IPS-15b (cell line): Measurements from ENCODE around the gene RBM10.

Experiments used
- H3K27me3 ChIP-seq: one replicate; pipeline ENCODE4 v1.6.1; 2013; ENCODE audit warnings: low read length; ENCODE audit not compliant: control insufficient read depth, insufficient read depth
- H3K36me3 ChIP-seq: one replicate; pipeline ENCODE4 v1.6.1; 2013; ENCODE audit warnings: low read length; ENCODE audit not compliant: control insufficient read depth, insufficient read depth
- H3K4me1 ChIP-seq: one replicate; pipeline ENCODE4 v1.6.1; 2013; ENCODE audit warnings: mild to moderate bottlenecking, low read length; ENCODE audit not compliant: control insufficient read depth, insufficient read depth
- H3K4me3 ChIP-seq: one replicate; pipeline ENCODE4 v1.5.1; 2013; ENCODE audit warnings: low read depth, low read length
- H3K9ac ChIP-seq: one replicate; pipeline ENCODE4 v1.6.1; 2013; ENCODE audit warnings: low read depth, mild to moderate bottlenecking, low read length
- H3K9me3 ChIP-seq: one replicate; pipeline ENCODE4 v1.6.1; 2013; ENCODE audit warnings: mild to moderate bottlenecking, low read length; ENCODE audit not compliant: control insufficient read depth, insufficient read depth

Gene RBM10

DNA sequence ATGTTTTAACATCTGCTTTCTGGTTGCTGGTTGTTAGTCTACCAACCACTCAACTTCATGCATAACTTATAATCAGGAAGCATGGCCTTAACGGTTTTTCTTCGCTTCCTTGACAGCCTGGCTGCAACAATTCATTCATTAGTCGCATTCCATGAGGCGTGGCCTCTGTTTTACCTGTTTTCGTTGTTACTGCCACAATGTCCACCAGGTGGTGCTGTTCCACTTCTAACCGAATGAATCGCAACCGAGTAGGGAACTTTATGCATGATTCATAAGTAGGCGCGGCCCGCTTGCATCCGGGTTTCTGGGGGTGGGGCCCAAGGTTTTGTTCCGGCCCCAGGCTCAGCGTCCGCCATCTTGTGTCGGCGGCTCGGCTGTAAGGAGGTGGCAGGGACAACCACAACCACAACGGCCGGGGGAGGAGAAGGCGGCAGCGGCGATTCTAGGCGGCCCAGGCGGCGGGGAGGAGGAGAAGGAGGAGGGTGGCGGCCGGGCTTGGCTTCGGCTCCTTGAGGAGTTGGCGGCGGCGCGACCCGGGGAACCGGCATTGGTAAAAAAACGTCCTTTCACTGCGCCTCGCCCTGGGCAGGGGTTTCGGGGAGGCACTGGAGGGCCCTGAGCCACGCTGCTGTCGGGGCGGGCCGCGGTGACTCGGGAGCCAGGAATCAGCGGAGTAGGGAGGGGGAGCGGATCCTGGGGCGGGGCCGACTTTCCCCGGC, 48.6 kb downstream of the RBM10 start, which contains the start of gene UBA1:
UBA1 (plus strand) TSS at position 355 of the 719 bp plus-strand sequence. CDS start 4,974 bp downstream, outside the sequence.
- peak within 1 kb of the TSS; percentile 94 for H3K9ac ChIP-seq
- peaks cover 24% of the 10 kb centered on the region for H3K36me3 ChIP-seq
- H3K4me1 ChIP-seq = peaks cover 18% of the 10 kb centered on the region
- no peaks in the 10 kb centered on the region for H3K9me3 ChIP-seq
- H3K27me3 ChIP-seq = peaks cover 5% of the 10 kb centered on the region
- H3K4me3 ChIP-seq = peak within 1 kb of the TSS; percentile 96

DNA sequence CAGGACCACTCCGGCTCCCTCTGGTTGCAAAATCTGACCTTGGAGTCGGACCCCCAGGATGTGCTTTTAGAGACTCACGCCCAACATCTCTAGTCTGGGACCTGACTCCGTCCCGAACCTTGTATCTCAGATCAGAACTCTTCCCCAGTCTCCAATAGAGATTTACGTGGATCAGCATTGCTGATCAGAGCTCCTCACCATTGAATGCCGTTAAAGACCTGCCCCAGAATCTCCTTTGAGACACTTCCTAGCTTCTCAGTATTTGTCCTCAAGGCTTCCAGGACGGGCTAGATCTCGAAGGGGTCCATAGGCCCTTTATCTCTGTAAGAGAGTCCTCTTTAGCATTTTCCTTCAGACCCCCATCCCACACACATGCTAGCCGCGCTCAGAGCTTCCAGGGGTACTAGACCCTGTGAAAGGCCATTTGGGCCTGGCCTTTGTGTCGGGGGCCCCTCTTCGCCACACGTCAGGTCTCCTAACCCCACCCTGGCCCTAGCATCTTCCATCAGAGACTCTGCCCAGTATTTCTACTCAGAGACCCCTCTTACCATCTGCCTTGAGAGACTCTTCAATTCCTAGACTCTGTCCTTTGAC, 49.3 kb downstream of the RBM10 start:
- H3K4me1 ChIP-seq = peaks cover 18% of the 10 kb centered on the region
- H3K9me3 ChIP-seq = no peaks in the 10 kb centered on the region
- peaks cover 5% of the 10 kb centered on the region for H3K27me3 ChIP-seq
- peak overlapping the region; percentile 96 for H3K4me3 ChIP-seq
- H3K36me3 ChIP-seq = peaks cover 30% of the 10 kb centered on the region
- peak overlapping the region; percentile 94 for H3K9ac ChIP-seq

DNA sequence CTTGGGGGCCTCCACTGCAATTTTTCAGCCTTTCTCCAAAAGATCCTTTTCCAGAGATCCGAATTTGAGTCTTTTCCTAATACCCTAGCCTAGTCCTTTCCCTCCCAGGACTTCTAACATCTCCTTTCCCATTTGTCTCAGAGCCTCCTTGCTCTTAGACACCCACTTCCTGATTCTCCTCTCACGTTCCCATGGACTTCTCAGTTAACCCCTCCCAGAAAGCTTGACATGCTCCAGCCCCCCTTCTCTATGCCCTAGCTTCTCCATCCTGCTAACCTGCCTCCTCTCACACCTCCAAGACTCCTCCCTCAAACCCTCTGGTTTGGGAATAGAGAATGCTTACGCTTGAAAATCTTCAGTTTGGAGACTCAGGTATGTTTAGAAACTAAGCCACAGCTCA, 51.1 kb downstream of the RBM10 start:
- H3K4me1 ChIP-seq = peaks cover 16% of the 10 kb centered on the region
- peak overlapping the region; percentile 41 for H3K9ac ChIP-seq
- H3K4me3 ChIP-seq = peak overlapping the region; percentile 32
- H3K27me3 ChIP-seq = peaks cover 5% of the 10 kb centered on the region
- peaks cover 47% of the 10 kb centered on the region for H3K36me3 ChIP-seq
- no peaks in the 10 kb centered on the region for H3K9me3 ChIP-seq

DNA sequence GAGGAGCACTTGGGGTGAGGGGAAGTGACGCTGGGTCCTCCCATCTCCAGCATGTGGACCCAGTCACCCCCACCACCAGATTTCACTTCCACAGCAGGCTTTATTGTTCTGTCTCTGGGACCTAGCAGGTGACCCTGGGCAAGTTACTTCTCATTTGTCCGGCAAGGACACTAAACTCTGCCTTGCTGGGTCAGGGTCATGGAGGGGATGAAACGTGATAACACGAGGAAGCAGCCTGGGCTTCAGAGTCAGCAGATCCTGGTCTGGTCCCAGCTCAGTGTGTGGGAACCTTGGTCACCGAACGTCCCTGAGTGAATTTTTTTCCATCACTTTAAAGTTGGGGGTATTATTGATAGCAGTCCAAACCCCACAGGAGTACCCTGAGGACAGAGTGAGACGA, 52.5 kb downstream of the RBM10 start:
- H3K4me3 ChIP-seq = peak overlapping the region; percentile 18
- no peak overlapping the region for H3K9ac ChIP-seq
- H3K9me3 ChIP-seq = no peaks in the 10 kb centered on the region
- peaks cover 13% of the 10 kb centered on the region for H3K4me1 ChIP-seq
- no peaks in the 10 kb centered on the region for H3K27me3 ChIP-seq
- peaks cover 61% of the 10 kb centered on the region for H3K36me3 ChIP-seq

DNA sequence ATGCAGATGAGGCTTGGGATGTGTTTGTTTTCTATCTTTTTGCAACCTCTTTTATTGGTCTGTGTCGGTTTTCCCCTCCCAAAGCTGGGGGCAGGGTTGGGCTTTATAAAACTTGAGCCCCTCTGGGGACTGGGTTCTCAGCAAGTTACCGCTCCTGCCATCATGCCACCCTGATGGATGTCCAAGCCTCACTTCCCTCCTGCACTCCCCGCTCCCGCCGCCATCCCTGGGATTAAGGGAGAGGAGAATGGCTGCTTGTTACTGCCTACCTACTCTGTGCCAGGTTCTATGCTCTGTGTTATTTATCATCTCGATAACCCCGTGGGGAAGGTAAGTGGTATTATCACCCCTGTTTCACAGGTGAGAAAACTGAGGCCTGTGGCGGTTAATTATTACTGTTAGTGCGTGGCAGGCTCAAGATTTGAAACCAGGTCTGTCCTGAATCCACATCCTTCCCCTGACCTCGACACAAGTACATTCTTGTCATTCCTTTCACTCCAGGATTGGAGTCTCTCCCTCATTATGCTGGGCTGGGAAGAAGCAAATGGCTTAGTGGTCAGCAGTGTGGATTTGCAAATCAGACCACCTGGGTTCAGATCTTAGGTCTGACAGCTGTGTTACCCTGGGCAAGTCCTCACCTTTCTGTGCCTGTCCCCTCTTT, 53.1 kb downstream of the RBM10 start:
- Histone ChIP-seq H3K36me3 (peaks cover 67% of the 10 kb centered on the region), H3K9ac (no peak overlapping the region), H3K4me1 (peaks cover 9% of the 10 kb centered on the region), H3K4me3 (peak overlapping the region; percentile 3), H3K9me3 (no peaks in the 10 kb centered on the region), H3K27me3 (no peaks in the 10 kb centered on the region)

DNA sequence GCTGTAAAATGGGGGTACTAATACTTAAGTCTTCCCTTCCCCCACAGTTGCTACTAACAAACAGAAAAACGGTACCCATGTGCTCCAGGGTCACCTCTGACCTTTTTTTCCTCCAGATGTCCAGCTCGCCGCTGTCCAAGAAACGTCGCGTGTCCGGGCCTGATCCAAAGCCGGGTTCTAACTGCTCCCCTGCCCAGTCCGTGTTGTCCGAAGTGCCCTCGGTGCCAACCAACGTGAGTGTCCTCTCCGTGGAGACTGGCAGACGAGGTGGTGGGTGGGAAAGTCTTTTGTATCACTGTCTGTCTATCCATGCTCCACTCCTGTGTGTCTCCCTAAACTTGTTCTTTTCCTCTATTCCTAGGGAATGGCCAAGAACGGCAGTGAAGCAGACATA, 53.7 kb downstream of the RBM10 start:
- Histone ChIP-seq H3K9ac (no peak overlapping the region), H3K9me3 (no peaks in the 10 kb centered on the region), H3K4me1 (peaks cover 9% of the 10 kb centered on the region)

DNA sequence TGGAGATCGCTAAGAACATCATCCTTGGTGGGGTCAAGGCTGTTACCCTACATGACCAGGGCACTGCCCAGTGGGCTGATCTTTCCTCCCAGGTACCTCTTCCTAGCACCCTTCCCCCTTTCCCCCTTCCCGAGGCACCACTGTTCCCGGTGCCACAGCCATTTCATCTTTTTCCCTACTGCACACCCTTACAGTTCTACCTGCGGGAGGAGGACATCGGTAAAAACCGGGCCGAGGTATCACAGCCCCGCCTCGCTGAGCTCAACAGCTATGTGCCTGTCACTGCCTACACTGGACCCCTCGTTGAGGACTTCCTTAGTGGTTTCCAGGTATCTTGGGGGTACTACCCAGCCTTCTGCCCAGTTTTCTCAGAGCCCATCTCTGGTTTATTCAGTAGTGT, 54.3 kb downstream of the RBM10 start:
- Histone ChIP-seq H3K9me3 (no peaks in the 10 kb centered on the region), H3K36me3 (peaks cover 78% of the 10 kb centered on the region), H3K9ac (no peak overlapping the region)

More for the DNA sequence above, 53.7 kb downstream of the RBM10 start:
- no peak overlapping the region for H3K4me3 ChIP-seq
- H3K36me3 ChIP-seq = peaks cover 73% of the 10 kb centered on the region
- no peaks in the 10 kb centered on the region for H3K27me3 ChIP-seq

DNA sequence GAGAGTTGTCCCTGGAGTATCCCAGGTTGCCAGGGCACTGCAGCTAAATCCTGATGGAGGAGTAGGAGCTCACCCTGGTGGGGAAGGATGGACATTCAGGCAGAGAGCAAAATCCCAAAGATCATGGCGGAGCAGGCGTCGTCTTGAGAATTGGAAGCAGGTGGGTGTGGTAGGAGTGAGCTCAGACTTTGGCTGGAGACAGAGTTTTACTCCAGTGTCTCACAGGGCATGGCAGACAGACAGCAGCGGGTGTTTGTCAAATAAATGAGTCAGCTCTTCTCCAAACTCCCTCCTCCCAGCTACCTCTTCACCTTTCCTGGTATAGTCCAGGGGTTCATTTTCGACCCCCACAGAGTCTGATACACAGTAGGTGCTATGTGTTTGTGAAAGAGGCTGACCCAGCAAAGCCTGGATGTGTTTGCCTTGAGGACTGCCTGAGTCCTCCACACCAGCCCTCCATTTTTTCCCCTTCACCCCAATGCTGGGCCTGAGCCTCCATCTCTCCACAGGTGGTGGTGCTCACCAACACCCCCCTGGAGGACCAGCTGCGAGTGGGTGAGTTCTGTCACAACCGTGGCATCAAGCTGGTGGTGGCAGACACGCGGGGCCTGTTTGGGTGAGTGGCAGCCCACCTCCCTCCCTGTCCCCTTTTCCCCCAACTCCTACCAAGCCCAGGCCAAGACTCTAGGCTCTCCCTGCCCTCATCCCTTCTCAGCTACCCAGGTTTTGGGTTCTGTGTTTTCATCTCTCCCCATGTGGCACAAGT, 55.5 kb downstream of the RBM10 start:
- peaks cover 8% of the 10 kb centered on the region for H3K4me1 ChIP-seq
- H3K36me3 ChIP-seq = peaks cover 86% of the 10 kb centered on the region
- no peaks in the 10 kb centered on the region for H3K9me3 ChIP-seq
- H3K4me3 ChIP-seq = no peak overlapping the region
- no peak overlapping the region for H3K9ac ChIP-seq
- no peaks in the 10 kb centered on the region for H3K27me3 ChIP-seq

More for the DNA sequence above, 54.3 kb downstream of the RBM10 start:
- Histone ChIP-seq H3K4me1 (peaks cover 9% of the 10 kb centered on the region), H3K27me3 (no peaks in the 10 kb centered on the region), H3K4me3 (no peak overlapping the region)

DNA sequence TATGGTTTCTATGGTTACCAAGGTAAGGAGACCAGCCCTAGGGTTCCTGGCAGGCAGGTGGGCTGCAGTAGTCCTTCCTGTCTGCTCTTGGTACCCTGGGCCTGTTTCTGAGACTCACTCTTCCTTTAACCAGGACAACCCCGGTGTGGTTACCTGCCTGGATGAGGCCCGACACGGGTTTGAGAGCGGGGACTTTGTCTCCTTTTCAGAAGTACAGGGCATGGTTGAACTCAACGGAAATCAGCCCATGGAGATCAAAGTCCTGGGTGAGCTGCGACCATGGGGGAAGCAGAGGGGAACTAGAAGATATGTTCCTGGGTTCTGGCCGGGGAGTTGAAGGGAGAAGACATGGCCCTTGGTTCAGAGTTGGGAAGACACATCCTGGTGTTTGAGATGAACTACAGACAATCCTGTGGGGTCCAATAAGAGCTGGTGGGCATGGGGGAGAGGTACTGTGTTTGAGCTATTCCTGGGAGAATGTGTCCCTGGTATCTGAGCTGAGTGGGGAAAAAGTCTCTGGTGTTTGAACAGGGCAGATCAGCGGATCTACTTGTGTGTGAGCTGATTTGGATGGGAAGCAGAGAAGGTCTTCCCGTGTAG, 56.4 kb downstream of the RBM10 start:
- Histone ChIP-seq H3K4me3 (no peak overlapping the region), H3K9ac (no peak overlapping the region), H3K36me3 (peaks cover 93% of the 10 kb centered on the region), H3K27me3 (no peaks in the 10 kb centered on the region), H3K9me3 (no peaks in the 10 kb centered on the region), H3K4me1 (peaks cover 3% of the 10 kb centered on the region)

DNA sequence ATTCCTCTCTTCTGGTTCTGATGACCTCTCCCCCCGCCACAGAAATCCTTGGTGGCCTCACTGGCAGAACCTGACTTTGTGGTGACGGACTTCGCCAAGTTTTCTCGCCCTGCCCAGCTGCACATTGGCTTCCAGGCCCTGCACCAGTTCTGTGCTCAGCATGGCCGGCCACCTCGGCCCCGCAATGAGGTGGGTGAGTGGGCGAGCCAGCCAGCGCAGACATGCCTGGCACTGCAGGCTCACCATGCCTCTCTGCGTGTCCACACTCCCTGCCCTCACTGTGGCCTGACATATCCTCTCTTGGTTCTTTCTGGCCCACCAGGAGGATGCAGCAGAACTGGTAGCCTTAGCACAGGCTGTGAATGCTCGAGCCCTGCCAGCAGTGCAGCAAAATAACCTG, 57.3 kb downstream of the RBM10 start:
- Histone ChIP-seq H3K4me1 (peaks cover under 1% of the 10 kb centered on the region), H3K4me3 (no peak overlapping the region), H3K9me3 (no peaks in the 10 kb centered on the region), H3K27me3 (no peaks in the 10 kb centered on the region), H3K9ac (no peak overlapping the region), H3K36me3 (peaks cover 94% of the 10 kb centered on the region)

DNA sequence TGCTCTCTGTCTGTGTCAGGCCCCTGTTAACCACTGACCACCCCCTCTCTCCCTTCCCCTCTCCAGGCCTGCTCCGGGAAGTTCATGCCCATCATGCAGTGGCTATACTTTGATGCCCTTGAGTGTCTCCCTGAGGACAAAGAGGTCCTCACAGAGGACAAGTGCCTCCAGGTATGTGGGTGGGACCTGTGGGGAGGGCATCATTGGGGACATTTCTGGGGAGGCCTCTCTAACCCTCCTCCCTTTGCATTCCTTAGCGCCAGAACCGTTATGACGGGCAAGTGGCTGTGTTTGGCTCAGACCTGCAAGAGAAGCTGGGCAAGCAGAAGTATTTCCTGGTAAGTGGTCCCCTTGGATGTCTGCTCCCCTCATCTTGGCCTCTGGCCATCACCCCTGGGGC, 57.9 kb downstream of the RBM10 start:
- Histone ChIP-seq H3K9me3 (no peaks in the 10 kb centered on the region), H3K4me3 (no peak overlapping the region), H3K4me1 (no peaks in the 10 kb centered on the region), H3K36me3 (peaks cover 94% of the 10 kb centered on the region), H3K27me3 (no peaks in the 10 kb centered on the region), H3K9ac (no peak overlapping the region)
